GM21825 (cell line): ENCODE data around the gene DNAAF8.
A peak's percentile ranks its signal among the peaks of the same experiment; 100 is the strongest.

Source experiments
- ATAC-seq: cut with Tn5 transposase; IDR thresholded peaks from one replicate; pipeline ENCODE4 v1.9.1; 2021; ENCODE audit warnings: mild to moderate bottlenecking, moderate library complexity; ENCODE audit not compliant: unreplicated experiment

The DNAAF8 gene

GRCh38 chr16:4750896-4751295, 16.6 kb downstream of the DNAAF8 start:
- no peak for ATAC-seq

- no peak for ATAC-seq
Observed at GRCh38 chr16:4752351-4753100, 18.2 kb downstream of the DNAAF8 start.

- no peak for ATAC-seq
Observed at GRCh38 chr16:4753227-4753626, 18.9 kb downstream of the DNAAF8 start.

- no peak for ATAC-seq
Observed at GRCh38 chr16:4754865-4755264, 20.5 kb downstream of the DNAAF8 start.

- ATAC-seq: no peak
Observed at GRCh38 chr16:4755687-4756086, 21.4 kb downstream of the DNAAF8 start.

GRCh38 chr16:4760221-4760910, 26.0 kb downstream of the DNAAF8 start:
- ATAC-seq: no peak

- no peak for ATAC-seq
Observed at GRCh38 chr16:4762205-4762604, 27.9 kb downstream of the DNAAF8 start.

GRCh38 chr16:4763791-4764190, 29.5 kb downstream of the DNAAF8 start:
- ATAC-seq: no peak

GRCh38 chr16:4765511-4766474, 31.5 kb downstream of the DNAAF8 start:
- no peak for ATAC-seq

GRCh38 chr16:4766875-4767628, 32.7 kb downstream of the DNAAF8 start, which contains the start of gene ZNF500:
Gene ZNF500, minus strand, starts transcription at chr16:4767162. Its CDS starts 1,184 bp downstream, at chr16:4765978.
- ATAC-seq: peak; percentile 79

GRCh38 chr16:4767872-4768548, 33.7 kb downstream of the DNAAF8 start:
- no peak for ATAC-seq

- ATAC-seq: peak; percentile 53
Observed at GRCh38 chr16:4768549-4769305, 34.4 kb downstream of the DNAAF8 start.

GRCh38 chr16:4769306-4769638, 34.9 kb downstream of the DNAAF8 start:
- ATAC-seq: no peak

GRCh38 chr16:4771646-4772045, 37.3 kb downstream of the DNAAF8 start:
- ATAC-seq: no peak

GRCh38 chr16:4772351-4772750, 38.0 kb downstream of the DNAAF8 start:
- ATAC-seq: no peak

- no peak for ATAC-seq
Observed at GRCh38 chr16:4775005-4775404, 40.7 kb downstream of the DNAAF8 start.

- ATAC-seq: no peak
Observed at GRCh38 chr16:4776141-4776705, 41.9 kb downstream of the DNAAF8 start.

GRCh38 chr16:4777339-4778049, 43.2 kb downstream of the DNAAF8 start:
- ATAC-seq: no peak
